ENCODE results near the gene SUSD1.

DNA sequence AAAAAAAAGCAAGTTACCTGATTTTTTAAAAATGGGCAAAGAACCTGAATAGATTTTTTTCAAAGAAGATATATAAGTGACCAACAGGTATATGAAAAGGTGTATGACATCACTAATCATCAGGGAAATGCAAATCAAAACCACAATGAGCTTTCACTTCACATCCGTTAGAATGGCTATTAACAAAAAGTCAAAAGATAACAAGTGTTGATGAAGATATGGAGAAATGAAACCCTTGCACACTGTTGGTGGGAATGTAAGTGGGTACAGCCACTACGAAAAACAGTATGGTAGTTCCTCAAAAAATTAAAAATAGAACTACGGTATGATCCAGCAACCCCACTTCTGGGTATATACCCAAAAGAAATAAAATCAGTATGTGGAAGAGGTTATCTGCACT, 143.7 kb downstream of the SUSD1 start:
- TF ChIP-seq, protein P1, sequence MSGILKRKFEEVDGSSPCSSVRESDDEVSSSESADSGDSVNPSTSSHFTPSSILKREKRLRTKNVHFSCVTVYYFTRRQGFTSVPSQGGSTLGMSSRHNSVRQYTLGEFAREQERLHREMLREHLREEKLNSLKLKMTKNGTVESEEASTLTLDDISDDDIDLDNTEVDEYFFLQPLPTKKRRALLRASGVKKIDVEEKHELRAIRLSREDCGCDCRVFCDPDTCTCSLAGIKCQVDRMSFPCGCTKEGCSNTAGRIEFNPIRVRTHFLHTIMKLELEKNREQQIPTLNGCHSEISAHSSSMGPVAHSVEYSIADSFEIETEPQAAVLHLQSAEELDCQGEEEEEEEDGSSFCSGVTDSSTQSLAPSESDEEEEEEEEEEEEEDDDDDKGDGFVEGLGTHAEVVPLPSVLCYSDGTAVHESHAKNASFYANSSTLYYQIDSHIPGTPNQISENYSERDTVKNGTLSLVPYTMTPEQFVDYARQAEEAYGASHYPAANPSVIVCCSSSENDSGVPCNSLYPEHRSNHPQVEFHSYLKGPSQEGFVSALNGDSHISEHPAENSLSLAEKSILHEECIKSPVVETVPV (CRISPR knock-in tag; IDR thresholded peaks at IDR 0.05): no peak
- TF ChIP-seq, protein P2, sequence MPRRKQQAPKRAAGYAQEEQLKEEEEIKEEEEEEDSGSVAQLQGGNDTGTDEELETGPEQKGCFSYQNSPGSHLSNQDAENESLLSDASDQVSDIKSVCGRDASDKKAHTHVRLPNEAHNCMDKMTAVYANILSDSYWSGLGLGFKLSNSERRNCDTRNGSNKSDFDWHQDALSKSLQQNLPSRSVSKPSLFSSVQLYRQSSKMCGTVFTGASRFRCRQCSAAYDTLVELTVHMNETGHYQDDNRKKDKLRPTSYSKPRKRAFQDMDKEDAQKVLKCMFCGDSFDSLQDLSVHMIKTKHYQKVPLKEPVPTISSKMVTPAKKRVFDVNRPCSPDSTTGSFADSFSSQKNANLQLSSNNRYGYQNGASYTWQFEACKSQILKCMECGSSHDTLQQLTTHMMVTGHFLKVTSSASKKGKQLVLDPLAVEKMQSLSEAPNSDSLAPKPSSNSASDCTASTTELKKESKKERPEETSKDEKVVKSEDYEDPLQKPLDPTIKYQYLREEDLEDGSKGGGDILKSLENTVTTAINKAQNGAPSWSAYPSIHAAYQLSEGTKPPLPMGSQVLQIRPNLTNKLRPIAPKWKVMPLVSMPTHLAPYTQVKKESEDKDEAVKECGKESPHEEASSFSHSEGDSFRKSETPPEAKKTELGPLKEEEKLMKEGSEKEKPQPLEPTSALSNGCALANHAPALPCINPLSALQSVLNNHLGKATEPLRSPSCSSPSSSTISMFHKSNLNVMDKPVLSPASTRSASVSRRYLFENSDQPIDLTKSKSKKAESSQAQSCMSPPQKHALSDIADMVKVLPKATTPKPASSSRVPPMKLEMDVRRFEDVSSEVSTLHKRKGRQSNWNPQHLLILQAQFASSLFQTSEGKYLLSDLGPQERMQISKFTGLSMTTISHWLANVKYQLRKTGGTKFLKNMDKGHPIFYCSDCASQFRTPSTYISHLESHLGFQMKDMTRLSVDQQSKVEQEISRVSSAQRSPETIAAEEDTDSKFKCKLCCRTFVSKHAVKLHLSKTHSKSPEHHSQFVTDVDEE (CRISPR knock-in tag; IDR thresholded peaks at IDR 0.05): no peak
- TF ChIP-seq ZFP30 (CRISPR knock-in tag; IDR thresholded peaks at IDR 0.05) (no peak), ZFP3 (CRISPR knock-in tag; IDR thresholded peaks at IDR 0.05) (no peak), ZC3H10 (CRISPR knock-in tag; IDR thresholded peaks at IDR 0.05) (no peak), GLIS3 (CRISPR knock-in tag; IDR thresholded peaks at IDR 0.05) (no peak), ARNTL (CRISPR knock-in tag; IDR thresholded peaks at IDR 0.05; ENCODE audit: borderline replicate concordance, low read depth) (no peak), CSDC2 (CRISPR knock-in tag; IDR thresholded peaks at IDR 0.05) (no peak), TCF4 (CRISPR knock-in tag; IDR thresholded peaks at IDR 0.05; ENCODE audit: borderline replicate concordance) (no peak), RARB (CRISPR knock-in tag; IDR thresholded peaks at IDR 0.05) (no peak), OSR1 (CRISPR knock-in tag; IDR thresholded peaks at IDR 0.05) (no peak)
- TF ChIP-seq, protein P3, sequence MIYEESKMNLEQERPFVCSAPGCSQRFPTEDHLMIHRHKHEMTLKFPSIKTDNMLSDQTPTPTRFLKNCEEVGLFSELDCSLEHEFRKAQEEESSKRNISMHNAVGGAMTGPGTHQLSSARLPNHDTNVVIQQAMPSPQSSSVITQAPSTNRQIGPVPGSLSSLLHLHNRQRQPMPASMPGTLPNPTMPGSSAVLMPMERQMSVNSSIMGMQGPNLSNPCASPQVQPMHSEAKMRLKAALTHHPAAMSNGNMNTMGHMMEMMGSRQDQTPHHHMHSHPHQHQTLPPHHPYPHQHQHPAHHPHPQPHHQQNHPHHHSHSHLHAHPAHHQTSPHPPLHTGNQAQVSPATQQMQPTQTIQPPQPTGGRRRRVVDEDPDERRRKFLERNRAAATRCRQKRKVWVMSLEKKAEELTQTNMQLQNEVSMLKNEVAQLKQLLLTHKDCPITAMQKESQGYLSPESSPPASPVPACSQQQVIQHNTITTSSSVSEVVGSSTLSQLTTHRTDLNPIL (CRISPR knock-in tag; IDR thresholded peaks at IDR 0.05; ENCODE audit: low read depth): no peak
- TF ChIP-seq, protein P4, sequence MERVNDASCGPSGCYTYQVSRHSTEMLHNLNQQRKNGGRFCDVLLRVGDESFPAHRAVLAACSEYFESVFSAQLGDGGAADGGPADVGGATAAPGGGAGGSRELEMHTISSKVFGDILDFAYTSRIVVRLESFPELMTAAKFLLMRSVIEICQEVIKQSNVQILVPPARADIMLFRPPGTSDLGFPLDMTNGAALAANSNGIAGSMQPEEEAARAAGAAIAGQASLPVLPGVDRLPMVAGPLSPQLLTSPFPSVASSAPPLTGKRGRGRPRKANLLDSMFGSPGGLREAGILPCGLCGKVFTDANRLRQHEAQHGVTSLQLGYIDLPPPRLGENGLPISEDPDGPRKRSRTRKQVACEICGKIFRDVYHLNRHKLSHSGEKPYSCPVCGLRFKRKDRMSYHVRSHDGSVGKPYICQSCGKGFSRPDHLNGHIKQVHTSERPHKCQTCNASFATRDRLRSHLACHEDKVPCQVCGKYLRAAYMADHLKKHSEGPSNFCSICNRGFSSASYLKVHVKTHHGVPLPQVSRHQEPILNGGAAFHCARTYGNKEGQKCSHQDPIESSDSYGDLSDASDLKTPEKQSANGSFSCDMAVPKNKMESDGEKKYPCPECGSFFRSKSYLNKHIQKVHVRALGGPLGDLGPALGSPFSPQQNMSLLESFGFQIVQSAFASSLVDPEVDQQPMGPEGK (CRISPR knock-in tag; IDR thresholded peaks at IDR 0.05; ENCODE audit: borderline replicate concordance): no peak
